GM12892 (cell line): Measurements from ENCODE around the gene CCDC184.

Experiments used
- POLR2A ChIP-seq: IDR thresholded peaks from 2 replicates; pipeline ENCODE4 v1.6.1; 2011; ENCODE audit warnings: low read depth, low read length, control low read depth
- POLR2AphosphoS5 ChIP-seq: IDR thresholded peaks from 2 replicates; pipeline ENCODE4 v1.6.1; 2011; ENCODE audit warnings: low read depth, low read length, control low read depth
- TAF1 ChIP-seq: IDR thresholded peaks from 2 replicates; pipeline ENCODE4 v1.6.1; 2011; ENCODE audit warnings: low read depth, mild to moderate bottlenecking, control low read depth, low read length, borderline replicate concordance

DNA sequence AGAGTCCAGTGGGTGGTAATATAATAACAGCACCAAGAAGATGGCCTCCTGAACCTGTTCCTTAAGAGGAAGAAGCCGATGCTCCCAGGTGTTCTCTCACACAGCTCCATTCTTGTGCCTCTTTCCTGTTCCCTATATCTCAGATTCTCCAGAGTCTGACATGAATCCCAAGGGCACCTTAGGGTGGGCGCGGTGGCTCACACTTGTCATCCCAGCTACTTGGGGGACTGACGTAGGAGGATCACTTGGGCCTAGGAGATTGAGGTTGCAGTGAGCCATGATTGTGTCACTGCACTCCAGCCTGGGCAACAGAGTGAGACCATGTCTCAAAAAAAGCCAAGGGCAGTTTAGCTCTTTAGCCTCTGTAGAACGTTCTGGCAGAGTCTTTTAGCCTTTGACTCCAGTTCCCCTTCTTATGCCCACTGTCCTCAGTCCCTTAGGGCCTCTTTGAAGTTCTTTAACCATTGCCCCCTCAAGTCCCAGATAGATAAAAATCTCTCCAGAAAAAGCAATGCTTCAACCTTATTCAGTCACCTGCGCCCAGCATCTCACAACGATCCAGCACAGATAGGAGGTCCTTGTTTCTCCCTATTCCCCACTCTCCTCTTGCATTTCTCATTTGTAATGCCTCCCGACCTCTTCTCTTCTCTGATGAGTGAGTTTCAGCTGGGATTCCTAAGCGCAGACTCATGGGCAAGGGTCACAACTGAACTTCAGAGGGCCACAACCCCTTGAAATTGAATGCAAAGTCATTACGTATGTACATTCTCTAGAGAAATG is 4.7 kb downstream of the CCDC184 start:
- TF ChIP-seq POLR2AphosphoS5 (no peak), POLR2A (no peak), TAF1 (no peak)
